Choroid plexus epithelial cell (primary cell): ENCODE results near the gene SDR9C7.

Experiments
- DNase-seq: peaks from one replicate; pipeline ENCODE4 v3.0.0-alpha.2; 2010; ENCODE audit warnings: low read depth
- H3K4me3 ChIP-seq: 2 replicates; pipeline ENCODE4 v1.5.1; 2011; ENCODE audit warnings: low read depth, mild to moderate bottlenecking, control low read depth, low read length, moderate library complexity
- CTCF ChIP-seq: conservative IDR thresholded peaks from 2 replicates; pipeline ENCODE4 v1.5.1; 2011; ENCODE audit warnings: low read depth, mild to moderate bottlenecking, control low read depth, inconsistent platforms, low read length, moderate library complexity

The SDR9C7 gene

GRCh38 chr12:56954057-56954957 lies 20.1 kb upstream of the SDR9C7 start:
- TF ChIP-seq CTCF, result no peak
- no peak overlapping the region for H3K4me3 ChIP-seq
- no peak for DNase-seq

GRCh38 chr12:56953314-56953713 lies 19.1 kb upstream of the SDR9C7 start:
- DNase-seq, result no peak
- no peak for TF ChIP-seq CTCF
- no peak overlapping the region for H3K4me3 ChIP-seq

- DNase-seq, result no peak
- no peak for TF ChIP-seq CTCF
- no peak overlapping the region for H3K4me3 ChIP-seq
These were observed 17.6 kb upstream of the SDR9C7 start for GRCh38 chr12:56951582-56952339.

GRCh38 chr12:56948881-56949280 lies 14.7 kb upstream of the SDR9C7 start:
- no peak overlapping the region for H3K4me3 ChIP-seq
- TF ChIP-seq CTCF, result no peak
- no peak for DNase-seq

- TF ChIP-seq CTCF, result no peak
- no peak for DNase-seq
- no peak overlapping the region for H3K4me3 ChIP-seq
These were observed 14.2 kb upstream of the SDR9C7 start for GRCh38 chr12:56948457-56948777.

GRCh38 chr12:56947633-56948456 lies 13.6 kb upstream of the SDR9C7 start:
- no peak overlapping the region for H3K4me3 ChIP-seq
- peak; percentile 31 for TF ChIP-seq CTCF
- peak; percentile 58 for DNase-seq
